ENCODE measurements around the gene HRC.

DNA sequence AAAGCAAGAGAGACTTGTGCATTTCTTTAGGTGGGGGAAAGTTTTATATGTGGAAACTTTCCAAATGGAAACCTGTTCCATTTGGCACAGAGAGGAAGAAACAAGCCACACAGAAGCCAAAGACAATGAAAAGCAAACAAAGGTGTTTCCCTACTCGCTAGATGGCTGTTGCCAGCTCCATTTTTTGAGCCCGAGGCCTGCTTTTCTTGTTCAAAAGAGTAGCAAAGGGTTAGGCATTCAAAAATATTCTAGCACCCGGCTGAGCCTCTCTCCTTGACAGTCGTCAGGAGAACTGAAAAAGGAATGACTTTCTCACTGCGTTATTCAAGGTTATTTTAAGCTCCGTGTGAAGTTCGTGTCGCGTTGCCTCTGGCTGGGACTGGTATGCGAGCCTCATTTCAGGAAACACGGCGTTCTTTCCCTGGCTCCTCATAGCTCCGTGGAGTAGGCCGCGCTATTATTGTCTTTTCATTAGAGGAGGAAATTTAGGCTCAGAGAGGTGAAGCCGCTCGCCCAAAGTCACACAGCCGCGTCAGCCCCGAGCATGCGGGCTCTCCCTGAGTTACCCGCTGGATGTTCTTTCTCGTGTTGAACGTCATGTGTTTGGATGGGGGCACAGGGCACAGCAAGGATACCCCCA lies 10.0 kb upstream of the HRC start:
- TF ChIP-seq POLR2A (IDR thresholded peaks at IDR 0.05), result no peak
- TF ChIP-seq, protein P1, sequence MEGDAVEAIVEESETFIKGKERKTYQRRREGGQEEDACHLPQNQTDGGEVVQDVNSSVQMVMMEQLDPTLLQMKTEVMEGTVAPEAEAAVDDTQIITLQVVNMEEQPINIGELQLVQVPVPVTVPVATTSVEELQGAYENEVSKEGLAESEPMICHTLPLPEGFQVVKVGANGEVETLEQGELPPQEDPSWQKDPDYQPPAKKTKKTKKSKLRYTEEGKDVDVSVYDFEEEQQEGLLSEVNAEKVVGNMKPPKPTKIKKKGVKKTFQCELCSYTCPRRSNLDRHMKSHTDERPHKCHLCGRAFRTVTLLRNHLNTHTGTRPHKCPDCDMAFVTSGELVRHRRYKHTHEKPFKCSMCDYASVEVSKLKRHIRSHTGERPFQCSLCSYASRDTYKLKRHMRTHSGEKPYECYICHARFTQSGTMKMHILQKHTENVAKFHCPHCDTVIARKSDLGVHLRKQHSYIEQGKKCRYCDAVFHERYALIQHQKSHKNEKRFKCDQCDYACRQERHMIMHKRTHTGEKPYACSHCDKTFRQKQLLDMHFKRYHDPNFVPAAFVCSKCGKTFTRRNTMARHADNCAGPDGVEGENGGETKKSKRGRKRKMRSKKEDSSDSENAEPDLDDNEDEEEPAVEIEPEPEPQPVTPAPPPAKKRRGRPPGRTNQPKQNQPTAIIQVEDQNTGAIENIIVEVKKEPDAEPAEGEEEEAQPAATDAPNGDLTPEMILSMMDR (IDR thresholded peaks at IDR 0.05), result no peak
